HG02884 (cell line): ENCODE results near the gene PLPPR4.

Experiments used
- ATAC-seq: cut with Tn5 transposase; IDR thresholded peaks from one replicate; pipeline ENCODE4 v1.9.1; 2021; ENCODE audit warnings: mild to moderate bottlenecking, moderate library complexity; ENCODE audit not compliant: unreplicated experiment

PLPPR4 gene

DNA sequence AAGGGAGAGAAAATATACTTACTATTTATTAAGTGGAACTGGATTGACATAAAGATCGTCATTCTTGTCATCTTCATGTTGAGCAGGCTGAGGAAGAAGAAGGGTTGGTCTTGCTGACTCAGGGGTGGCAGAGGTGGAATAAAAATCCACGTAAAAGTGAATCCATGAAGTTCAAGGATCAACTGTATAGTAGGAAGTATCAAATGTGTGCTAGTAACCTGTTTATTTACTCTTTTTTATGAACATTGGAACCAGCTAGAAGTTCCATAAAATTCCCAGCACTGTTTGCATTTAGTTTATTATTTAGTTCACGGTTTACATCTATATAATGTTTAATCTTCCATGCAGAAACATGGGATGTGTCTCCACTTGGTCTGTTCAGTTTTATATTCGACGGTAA lies 70.7 kb downstream of the PLPPR4 start:
- no peak for ATAC-seq

DNA sequence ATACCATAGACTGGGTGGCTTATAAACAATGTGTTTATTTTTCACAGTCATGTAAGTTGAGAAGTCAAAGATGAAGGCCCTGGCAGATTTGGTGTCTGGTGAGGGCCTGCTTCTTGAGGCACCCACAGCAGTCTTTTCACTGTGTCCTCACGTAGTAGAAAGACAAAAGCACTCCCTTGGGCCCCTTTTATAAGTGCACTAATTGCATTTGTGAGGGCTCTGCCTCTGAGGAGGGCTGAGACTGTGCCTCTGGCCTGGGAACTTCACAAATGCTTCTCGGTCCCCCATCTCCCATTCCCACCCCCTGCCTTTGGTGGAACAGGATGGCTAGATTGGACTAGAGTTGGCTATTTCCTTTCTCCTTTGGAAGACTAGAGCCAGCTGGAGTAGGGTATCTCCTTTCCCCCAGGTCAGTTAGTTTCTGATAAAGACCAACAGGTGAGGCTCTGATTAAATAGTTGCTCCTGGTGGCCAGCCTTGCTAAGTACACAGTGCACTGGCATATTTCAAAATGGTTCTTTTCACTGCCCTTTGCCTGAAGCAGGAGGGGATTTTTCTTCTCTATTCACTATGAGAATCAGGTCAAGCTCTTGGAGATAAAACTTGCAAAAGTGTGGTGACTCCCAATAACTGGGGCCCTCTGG lies 82.9 kb downstream of the PLPPR4 start:
- no peak for ATAC-seq

DNA sequence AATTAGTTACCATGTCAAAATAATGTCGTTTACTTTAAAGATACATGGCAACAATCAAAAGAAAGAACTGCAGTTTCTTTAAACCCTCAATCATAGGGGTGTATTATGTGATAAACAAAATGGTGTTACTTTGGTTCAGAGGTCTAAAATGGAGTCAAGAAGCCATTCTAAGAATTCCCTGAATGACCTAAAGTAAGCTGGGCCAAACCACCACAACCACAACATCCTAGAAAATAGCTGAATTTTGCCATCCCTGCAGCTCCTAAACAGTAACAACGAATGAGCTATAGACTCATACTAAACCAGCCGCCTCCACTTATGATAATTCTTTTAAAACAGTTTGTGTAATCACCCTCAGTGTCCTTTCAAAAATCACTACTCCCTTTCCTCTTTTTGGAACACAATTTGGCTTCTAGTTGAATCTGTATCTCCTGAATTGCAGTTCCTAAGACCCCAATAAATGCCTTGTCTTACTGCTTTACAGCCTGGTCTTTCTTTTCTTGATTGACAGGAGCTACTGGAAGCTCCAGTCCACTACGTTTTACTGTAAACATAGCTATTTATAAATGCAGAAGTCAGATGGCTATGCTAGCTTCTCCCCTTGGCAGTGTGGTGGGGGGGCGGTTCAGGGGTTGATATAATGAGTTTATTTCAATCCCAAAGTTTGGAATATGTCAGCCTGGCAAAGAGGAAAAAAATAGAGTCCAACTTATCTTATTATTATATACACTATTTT lies 84.3 kb downstream of the PLPPR4 start:
- ATAC-seq = no peak

DNA sequence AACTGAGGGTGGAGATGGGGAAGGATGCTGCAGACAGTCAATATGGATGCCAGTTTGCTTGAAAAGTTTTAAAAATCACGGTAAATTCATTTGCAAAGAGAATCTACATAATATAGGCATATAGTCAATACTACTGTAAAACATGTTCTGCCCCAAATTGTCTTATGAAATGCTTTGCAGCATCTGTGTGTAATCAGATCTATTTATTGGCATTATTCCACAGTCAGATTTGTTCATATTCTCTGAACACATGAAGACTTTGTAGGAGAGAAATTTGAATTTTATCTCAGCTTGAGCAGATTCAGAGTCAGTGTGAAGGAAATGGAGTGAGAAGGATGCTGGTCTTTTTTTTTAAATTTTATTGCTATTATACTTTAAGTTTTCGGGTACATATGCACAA lies 88.5 kb downstream of the PLPPR4 start:
- ATAC-seq = no peak

DNA sequence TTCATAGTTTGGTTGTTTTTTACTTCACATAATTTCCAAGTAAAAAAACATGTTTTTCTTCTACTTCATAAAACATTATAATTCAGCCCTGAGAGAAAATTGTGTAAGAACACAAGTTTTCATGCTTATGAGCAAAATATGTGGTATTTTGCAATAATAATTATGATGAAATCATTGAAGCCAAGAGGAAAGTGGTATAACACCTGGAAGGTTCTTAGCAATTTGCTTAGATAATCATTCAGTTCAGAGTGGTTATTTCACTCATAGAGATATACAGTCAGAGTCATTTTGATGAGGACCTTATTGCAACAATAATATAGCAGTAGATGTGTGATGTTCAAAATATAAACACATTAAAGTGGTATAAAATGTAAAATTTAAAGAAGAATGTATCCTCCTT lies 94.5 kb downstream of the PLPPR4 start:
- no peak for ATAC-seq
